ENCODE results near the gene CPTP.

GRCh38 chr1:1310476-1311053 lies 14.0 kb upstream of the CPTP start:
- no peak for TF ChIP-seq POLR2A (IDR thresholded peaks at IDR 0.05)
- no peak for TF ChIP-seq EP300 (IDR thresholded peaks at IDR 0.05)
- TF ChIP-seq, protein P1, sequence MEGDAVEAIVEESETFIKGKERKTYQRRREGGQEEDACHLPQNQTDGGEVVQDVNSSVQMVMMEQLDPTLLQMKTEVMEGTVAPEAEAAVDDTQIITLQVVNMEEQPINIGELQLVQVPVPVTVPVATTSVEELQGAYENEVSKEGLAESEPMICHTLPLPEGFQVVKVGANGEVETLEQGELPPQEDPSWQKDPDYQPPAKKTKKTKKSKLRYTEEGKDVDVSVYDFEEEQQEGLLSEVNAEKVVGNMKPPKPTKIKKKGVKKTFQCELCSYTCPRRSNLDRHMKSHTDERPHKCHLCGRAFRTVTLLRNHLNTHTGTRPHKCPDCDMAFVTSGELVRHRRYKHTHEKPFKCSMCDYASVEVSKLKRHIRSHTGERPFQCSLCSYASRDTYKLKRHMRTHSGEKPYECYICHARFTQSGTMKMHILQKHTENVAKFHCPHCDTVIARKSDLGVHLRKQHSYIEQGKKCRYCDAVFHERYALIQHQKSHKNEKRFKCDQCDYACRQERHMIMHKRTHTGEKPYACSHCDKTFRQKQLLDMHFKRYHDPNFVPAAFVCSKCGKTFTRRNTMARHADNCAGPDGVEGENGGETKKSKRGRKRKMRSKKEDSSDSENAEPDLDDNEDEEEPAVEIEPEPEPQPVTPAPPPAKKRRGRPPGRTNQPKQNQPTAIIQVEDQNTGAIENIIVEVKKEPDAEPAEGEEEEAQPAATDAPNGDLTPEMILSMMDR (IDR thresholded peaks at IDR 0.05): no peak

Measured in tibial nerve (tissue), 4 donors.